SK-N-DZ (cell line): ENCODE data around the gene EVC.

Experiments
- DNase-seq: peaks from one replicate; pipeline ENCODE4 v3.0.0-alpha.2; 2015; ENCODE audit warnings: low spot score

EVC gene

GRCh38 chr4:5785806-5786680 lies 75.0 kb downstream of the EVC start:
- DNase-seq: no peak

GRCh38 chr4:5787311-5787710 lies 76.3 kb downstream of the EVC start:
- DNase-seq: no peak

- no peak for DNase-seq
These were observed 77.1 kb downstream of the EVC start for GRCh38 chr4:5788144-5788543.

GRCh38 chr4:5789141-5789540 lies 78.1 kb downstream of the EVC start:
- no peak for DNase-seq

GRCh38 chr4:5790546-5790857 lies 79.5 kb downstream of the EVC start:
- DNase-seq: no peak

- no peak for DNase-seq
These were observed 80.7 kb downstream of the EVC start for GRCh38 chr4:5791654-5792053.

GRCh38 chr4:5793514-5793913 lies 82.5 kb downstream of the EVC start:
- DNase-seq: no peak

GRCh38 chr4:5795580-5795979 lies 84.6 kb downstream of the EVC start:
- no peak for DNase-seq

GRCh38 chr4:5796976-5797375 lies 86.0 kb downstream of the EVC start:
- no peak for DNase-seq

GRCh38 chr4:5797866-5798265 lies 86.9 kb downstream of the EVC start:
- no peak for DNase-seq

- no peak for DNase-seq
These were observed 87.5 kb downstream of the EVC start for GRCh38 chr4:5798462-5798861.

GRCh38 chr4:5798946-5799345 lies 87.9 kb downstream of the EVC start:
- DNase-seq: no peak

- DNase-seq: no peak
These were observed 88.4 kb downstream of the EVC start for GRCh38 chr4:5799406-5799805.

GRCh38 chr4:5800496-5800895 lies 89.5 kb downstream of the EVC start:
- no peak for DNase-seq

GRCh38 chr4:5801696-5802095 lies 90.7 kb downstream of the EVC start:
- no peak for DNase-seq

- DNase-seq: no peak
These were observed 91.6 kb downstream of the EVC start for GRCh38 chr4:5802565-5802964.

- DNase-seq: no peak
These were observed 93.7 kb downstream of the EVC start for GRCh38 chr4:5804656-5805055.

- DNase-seq: no peak
These were observed 94.3 kb downstream of the EVC start for GRCh38 chr4:5805270-5805669.

GRCh38 chr4:5808081-5808741 lies 97.2 kb downstream of the EVC start:
- DNase-seq: no peak

GRCh38 chr4:5809216-5809776 lies 98.3 kb downstream of the EVC start:
- DNase-seq: no peak

- DNase-seq: no peak
These were observed 99.2 kb downstream of the EVC start for GRCh38 chr4:5810151-5810550.

- DNase-seq: no peak
These were observed 99.9 kb downstream of the EVC start for GRCh38 chr4:5810770-5811430.
